ENCODE measurements around the gene SNX14. TPM values are rescaled to one million over a fixed set of nuclear protein-coding genes. Genes with fewer than 3 reads are reported as not detected.

Gene SNX14
- total and polyA plus RNA-seq, 10 of the 15 experiments (the other 5 are each of a cell fraction or from before 2014, with no cell fraction given) = 34.2 to 122 (median 51.0) TPM

GRCh38 chr6:85482905-85483700 is 110.6 kb downstream of the SNX14 start:
- no peak overlapping the region for H3K4me2 ChIP-seq (ENCODE audit: control insufficient read depth, insufficient read depth)
- ChIA-PET POLR2A (interaction anchor here (0.6 to 1.6 kb wide), 6 partner anchors 10 to 111 kb away, joined by 3 to 5 read pairs (median 4); partner anchors contain the start of gene SNX14), SMC1A (ENCODE audit: uncharacterized antibody, unreplicated experiment) (interaction anchor here (0.7 to 11.6 kb wide), 56 partner anchors 8 to 1921 kb away, joined by 3 to 162 read pairs (median 4); partner anchors contain the start of gene NT5E), RAD21 (ENCODE audit: unreplicated experiment) (interaction anchor here (0.6 to 4.9 kb wide), 34 partner anchors 10 to 195 kb away, joined by 3 to 113 read pairs (median 4); partner anchors contain the start of gene NT5E), CTCF (interaction anchor here (0.5 to 12.1 kb wide), 58 partner anchors 9 to 971 kb away, joined by 3 to 217 read pairs (median 5); partner anchors contain the start of gene NT5E)
- no peaks in the 10 kb centered on the region for H3K9me3 ChIP-seq (replicated peaks; ENCODE audit: control insufficient read depth, insufficient read depth, low read length)
- H3K4me1 ChIP-seq (ENCODE audit: control insufficient read depth, insufficient read depth, low read length) = no peaks in the 10 kb centered on the region
- H3K27me3 ChIP-seq (replicated peaks in 1 of 2; ENCODE audit: control insufficient read depth in 2 of 2, insufficient read depth in 2 of 2, low read length in 1 of 2) = no peaks in the 10 kb centered on the region
- no peak overlapping the region for H3K27ac ChIP-seq (ENCODE audit: control insufficient read depth, insufficient read depth)
- H4K20me1 ChIP-seq (ENCODE audit: control insufficient read depth, insufficient read depth) = no peaks in the 10 kb centered on the region
- H3K9ac ChIP-seq (ENCODE audit: control insufficient read depth, insufficient read depth, low read length) = no peak overlapping the region
- ATAC-seq (peak; percentile 98), FAIRE-seq (no peak), DNase-seq (ENCODE audit: low read depth, low spot score) (no peak)
- in situ Hi-C loops (cut with MboI) (loop anchor here (5.0 kb wide), 1 partner anchor 131 kb away; no protein-coding TSS in a partner anchor), intact Hi-C loops (cut with micrococcal nuclease; ENCODE audit: unreplicated experiment) (loop anchor here (1.0 to 2.0 kb wide), 3 partner anchors 32 to 128 kb away; partner anchors contain the start of gene NT5E)
- H3K4me3 ChIP-seq = no peak overlapping the region
- no peaks in the 10 kb centered on the region; a peak in 1 of 4 replicates for H3K36me3 ChIP-seq (ENCODE audit: control insufficient read depth in 2 of 2, insufficient read depth in 2 of 2, low read length in 1 of 2)
- BruUV-seq (replicated peaks) = no TSS peak
- peak overlapping the region; percentile 1; the same call in 1 of the 2 replicates for H2AFZ ChIP-seq (ENCODE audit: control insufficient read depth, low read depth, low read length)
- H3K79me2 ChIP-seq (ENCODE audit: control insufficient read depth, insufficient read depth, low read length) = no peaks in the 10 kb centered on the region
- 29% methylated on average over 10 of the region's 10 CpGs for WGBS (ENCODE audit: insufficient coverage, insufficient replicate concordance, low lambda C conversion rate, missing lambda C conversion rate)
- TF ChIP-seq SUPT20H (IDR thresholded peaks at IDR 0.05; ENCODE audit: borderline replicate concordance, control insufficient read depth, low read depth, low read length) (no peak), MTA2 (IDR thresholded peaks at IDR 0.05; ENCODE audit: low read depth) (no peak), EED (IDR thresholded peaks at IDR 0.05; ENCODE audit: low read depth) (no peak), RAD21 (IDR thresholded peaks at IDR 0.05; ENCODE audit: insufficient read depth, low read depth, low read length) (peak; percentile 91), LARP7 (IDR thresholded peaks at IDR 0.05) (no peak), YY1 (IDR thresholded peaks at IDR 0.05; ENCODE audit: low read depth, low read length) (peak; percentile 84), ZZZ3 (IDR thresholded peaks at IDR 0.05; ENCODE audit: control insufficient read depth, insufficient read length, low read depth) (no peak), ESRRA (IDR thresholded peaks at IDR 0.05; ENCODE audit: low read length) (no peak), SMAD5 (IDR thresholded peaks at IDR 0.05; ENCODE audit: low read depth) (no peak), BCL11A (IDR thresholded peaks at IDR 0.05; ENCODE audit: low read depth, low read length) (no peak), YBX1 (IDR thresholded peaks at IDR 0.05) (no peak), ZBED1 (IDR thresholded peaks at IDR 0.05; ENCODE audit: borderline replicate concordance) (no peak), KAT2A (conservative IDR thresholded peaks at IDR 0.05; ENCODE audit: control insufficient read depth, low read depth, low read length) (no peak), SMC3 (IDR thresholded peaks at IDR 0.05; ENCODE audit: borderline replicate concordance, low read length) (peak; percentile 100), TCF7 (IDR thresholded peaks at IDR 0.05; ENCODE audit: borderline replicate concordance) (no peak), HCFC1 (IDR thresholded peaks at IDR 0.05; ENCODE audit: low read length) (no peak), REST (IDR thresholded peaks at IDR 0.05; ENCODE audit: low read depth, low read length) (no peak), SRF (IDR thresholded peaks at IDR 0.05; ENCODE audit: low read depth in 2 of 2, low read length in 2 of 2) (no peak), EGR1 (IDR thresholded peaks at IDR 0.05; ENCODE audit: borderline replicate concordance in 1 of 2, low read depth in 2 of 2, low read length in 2 of 2) (no peak)
- TF ChIP-seq, protein P1, sequence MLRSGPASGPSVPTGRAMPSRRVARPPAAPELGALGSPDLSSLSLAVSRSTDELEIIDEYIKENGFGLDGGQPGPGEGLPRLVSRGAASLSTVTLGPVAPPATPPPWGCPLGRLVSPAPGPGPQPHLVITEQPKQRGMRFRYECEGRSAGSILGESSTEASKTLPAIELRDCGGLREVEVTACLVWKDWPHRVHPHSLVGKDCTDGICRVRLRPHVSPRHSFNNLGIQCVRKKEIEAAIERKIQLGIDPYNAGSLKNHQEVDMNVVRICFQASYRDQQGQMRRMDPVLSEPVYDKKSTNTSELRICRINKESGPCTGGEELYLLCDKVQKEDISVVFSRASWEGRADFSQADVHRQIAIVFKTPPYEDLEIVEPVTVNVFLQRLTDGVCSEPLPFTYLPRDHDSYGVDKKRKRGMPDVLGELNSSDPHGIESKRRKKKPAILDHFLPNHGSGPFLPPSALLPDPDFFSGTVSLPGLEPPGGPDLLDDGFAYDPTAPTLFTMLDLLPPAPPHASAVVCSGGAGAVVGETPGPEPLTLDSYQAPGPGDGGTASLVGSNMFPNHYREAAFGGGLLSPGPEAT (IDR thresholded peaks at IDR 0.05; ENCODE audit: low read depth) = no peak
